Right atrium auricular region (tissue), 2 donors: ENCODE measurements around the gene MYBL2. TPM values are rescaled to one million over a fixed set of nuclear protein-coding genes. Genes with fewer than 3 reads are reported as not detected.

Source experiments
- DNase-seq: peaks from one replicate; pipeline ENCODE4 v3.0.0-alpha.2; 2019; ENCODE audit warnings: low spot score
- H3K27ac ChIP-seq, 2 donors: fragments of 200-600 bp; sonication (generic); 1 replicate in 1 of 2; 2 replicates in 1 of 2; pipeline ENCODE4 v1.5.1; 2016 to 2019
- H3K27me3 ChIP-seq, 2 donors: fragments of 200-600 bp; sonication (generic); one replicate each; pipeline versions ENCODE4 v1.5.1 to v1.6.0; 2017 to 2019
- H3K36me3 ChIP-seq: fragments of 200-600 bp; sonication (generic); one replicate; pipeline ENCODE4 v1.5.1; 2016
- H3K4me1 ChIP-seq, 2 donors: fragments of 200-600 bp; sonication (generic); one replicate each; pipeline versions ENCODE4 v1.5.1 to v1.6.0; 2017 to 2019
- H3K4me3 ChIP-seq, 2 donors: fragments of 200-600 bp; sonication (generic); 1 replicate in 1 of 2; 2 replicates in 1 of 2; pipeline ENCODE4 v1.5.1; 2017 to 2019; ENCODE audit warnings: mild to moderate bottlenecking in 1 of 2, moderate library complexity in 1 of 2
- H3K9me3 ChIP-seq, 2 donors: fragments of 200-600 bp; sonication (generic); one replicate each; pipeline ENCODE4 v1.5.1; 2019
- total RNA-seq, 2 donors: library from RNA; depleted of rRNA; stranded (reverse); fragments of >200 nt; gene quantifications; one replicate each; pipeline ENCODE4 v1.1.0, GENCODE V29; 2016
- TF ChIP-seq, protein P1 (sequence below), 2 donors: fragments of 200-600 bp; sonication (generic); IDR thresholded peaks; one replicate each; pipeline ENCODE4 v1.5.1; 2019; ENCODE audit warnings: antibody characterized with exemption in 2 of 2

Gene MYBL2
- total RNA-seq, 2 donors from 2014 or later, result not detected

DNA sequence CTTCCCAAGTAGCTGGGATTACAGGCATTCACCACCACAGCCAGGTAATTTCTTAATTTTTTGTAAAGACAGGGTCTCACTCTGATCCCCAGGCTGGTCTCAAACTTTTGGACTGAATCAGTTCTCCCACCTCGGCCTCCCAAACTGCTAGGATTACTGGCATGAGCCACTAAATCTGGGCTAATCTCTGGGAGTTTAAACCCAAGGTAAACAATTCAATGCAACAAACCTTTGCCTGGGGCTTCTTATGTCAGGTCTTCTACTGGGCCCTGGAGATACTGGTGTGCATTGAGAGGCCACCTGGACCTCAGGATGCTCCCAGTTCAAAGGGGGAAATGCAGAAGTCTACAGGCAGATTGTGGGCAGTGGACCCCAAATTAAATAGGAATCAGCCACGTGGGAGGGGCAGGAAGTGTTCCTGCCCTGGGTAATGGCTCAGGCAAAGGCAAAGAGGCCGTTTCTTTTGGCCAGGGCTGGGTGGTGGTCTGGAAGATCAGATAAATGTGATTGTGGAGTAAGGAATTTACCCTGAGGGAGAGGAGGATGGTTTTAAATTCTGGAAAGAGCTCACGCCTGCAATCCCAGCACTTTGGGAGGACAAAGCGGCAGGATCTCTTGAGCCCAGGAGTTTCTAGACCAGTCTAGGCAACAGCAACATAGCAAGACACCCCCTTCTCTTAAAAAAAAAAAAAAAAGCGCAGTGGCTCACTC lies 1.3 kb upstream of the MYBL2 start:
- TF ChIP-seq, protein P1, sequence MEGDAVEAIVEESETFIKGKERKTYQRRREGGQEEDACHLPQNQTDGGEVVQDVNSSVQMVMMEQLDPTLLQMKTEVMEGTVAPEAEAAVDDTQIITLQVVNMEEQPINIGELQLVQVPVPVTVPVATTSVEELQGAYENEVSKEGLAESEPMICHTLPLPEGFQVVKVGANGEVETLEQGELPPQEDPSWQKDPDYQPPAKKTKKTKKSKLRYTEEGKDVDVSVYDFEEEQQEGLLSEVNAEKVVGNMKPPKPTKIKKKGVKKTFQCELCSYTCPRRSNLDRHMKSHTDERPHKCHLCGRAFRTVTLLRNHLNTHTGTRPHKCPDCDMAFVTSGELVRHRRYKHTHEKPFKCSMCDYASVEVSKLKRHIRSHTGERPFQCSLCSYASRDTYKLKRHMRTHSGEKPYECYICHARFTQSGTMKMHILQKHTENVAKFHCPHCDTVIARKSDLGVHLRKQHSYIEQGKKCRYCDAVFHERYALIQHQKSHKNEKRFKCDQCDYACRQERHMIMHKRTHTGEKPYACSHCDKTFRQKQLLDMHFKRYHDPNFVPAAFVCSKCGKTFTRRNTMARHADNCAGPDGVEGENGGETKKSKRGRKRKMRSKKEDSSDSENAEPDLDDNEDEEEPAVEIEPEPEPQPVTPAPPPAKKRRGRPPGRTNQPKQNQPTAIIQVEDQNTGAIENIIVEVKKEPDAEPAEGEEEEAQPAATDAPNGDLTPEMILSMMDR (IDR thresholded peaks at IDR 0.05), result no peak
- Histone ChIP-seq H3K4me1 (peaks cover 0 to 15% of the 10 kb centered on the region in 2 donors), H3K4me3 (no peak overlapping the region), H3K9me3 (no peaks in the 10 kb centered on the region), H3K27me3 (peaks cover 8 to 13% of the 10 kb centered on the region in 2 donors), H3K27ac (no peak overlapping the region), H3K36me3 (no peaks in the 10 kb centered on the region)
- DNase-seq, result no peak

DNA sequence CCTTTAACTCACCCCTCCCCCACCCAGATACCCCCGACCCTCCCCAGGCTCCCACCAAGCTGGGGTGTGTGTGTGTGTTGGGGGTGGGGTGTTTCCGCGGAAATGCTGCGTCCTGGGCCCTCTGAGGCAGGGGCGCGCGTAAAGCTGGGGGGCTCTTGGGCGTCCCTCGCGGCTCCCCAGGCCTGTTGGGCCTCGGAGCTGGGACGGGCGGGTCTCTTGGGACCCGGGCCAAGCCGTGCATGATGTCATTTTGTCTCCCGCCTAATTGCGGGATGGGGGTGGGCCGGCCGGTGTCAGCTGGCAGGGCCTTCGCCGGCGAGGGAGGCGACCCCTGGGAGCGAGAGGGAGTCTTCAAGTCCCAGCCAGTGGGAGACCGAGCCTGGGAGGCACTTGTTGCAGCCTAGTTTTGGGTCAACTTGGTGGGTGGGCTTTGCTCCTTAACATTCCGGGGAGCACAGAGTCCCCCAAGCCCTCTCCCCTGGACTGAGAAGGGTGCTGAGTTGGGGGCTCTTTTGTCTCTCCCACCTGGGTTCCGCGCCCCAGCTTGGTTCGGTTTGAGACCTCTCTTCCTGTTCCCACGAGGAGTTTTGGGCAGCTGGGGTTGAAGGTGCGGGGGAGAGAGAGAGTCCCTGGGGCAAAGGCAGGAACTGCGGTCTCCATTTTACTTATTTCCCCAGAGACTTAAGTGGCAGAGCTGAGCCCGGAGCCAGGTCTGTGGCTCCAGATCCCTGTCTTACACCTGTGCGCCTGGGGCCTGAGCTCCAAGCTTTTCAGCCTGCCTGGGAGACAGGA lies 623 bp downstream of the MYBL2 start:
- peaks cover 9 to 13% of the 10 kb centered on the region in 2 donors for H3K27me3 ChIP-seq
- H3K4me3 ChIP-seq, result peak overlapping the region in 1 of 2 donors; percentile 40
- TF ChIP-seq, protein P1 (IDR thresholded peaks at IDR 0.05), result no peak
- H3K4me1 ChIP-seq, result peaks cover 0 to 15% of the 10 kb centered on the region in 2 donors
- no peak overlapping the region for H3K27ac ChIP-seq
- DNase-seq, result no peak
- H3K36me3 ChIP-seq, result no peaks in the 10 kb centered on the region
- no peaks in the 10 kb centered on the region for H3K9me3 ChIP-seq

DNA sequence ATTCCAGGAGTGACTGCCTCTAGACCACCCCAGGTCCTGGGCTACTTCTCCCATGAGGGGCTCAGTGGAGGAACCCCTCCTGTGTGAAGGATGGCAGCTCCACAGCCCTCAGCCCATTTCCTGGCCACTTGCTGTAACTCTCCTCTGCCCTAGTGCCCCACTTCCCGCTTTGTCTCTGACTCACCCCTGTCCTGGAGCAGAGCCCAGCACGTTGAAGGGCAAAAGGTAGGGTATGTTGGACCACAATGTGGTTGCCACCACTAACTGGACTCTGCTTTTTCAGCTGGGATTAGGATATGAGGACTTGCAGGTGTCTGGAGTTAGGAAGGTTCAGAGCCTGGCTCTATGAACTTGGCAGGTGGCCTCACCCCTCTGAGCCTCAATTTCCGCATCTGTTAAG lies 2.4 kb downstream of the MYBL2 start:
- TF ChIP-seq, protein P1 (IDR thresholded peaks at IDR 0.05), result no peak
- no peaks in the 10 kb centered on the region for H3K36me3 ChIP-seq
- peaks cover 9 to 13% of the 10 kb centered on the region in 2 donors for H3K27me3 ChIP-seq
- DNase-seq, result no peak
- no peak overlapping the region for H3K27ac ChIP-seq
- H3K4me3 ChIP-seq, result no peak overlapping the region
- no peaks in the 10 kb centered on the region for H3K9me3 ChIP-seq
- peaks cover 0 to 15% of the 10 kb centered on the region in 2 donors for H3K4me1 ChIP-seq

DNA sequence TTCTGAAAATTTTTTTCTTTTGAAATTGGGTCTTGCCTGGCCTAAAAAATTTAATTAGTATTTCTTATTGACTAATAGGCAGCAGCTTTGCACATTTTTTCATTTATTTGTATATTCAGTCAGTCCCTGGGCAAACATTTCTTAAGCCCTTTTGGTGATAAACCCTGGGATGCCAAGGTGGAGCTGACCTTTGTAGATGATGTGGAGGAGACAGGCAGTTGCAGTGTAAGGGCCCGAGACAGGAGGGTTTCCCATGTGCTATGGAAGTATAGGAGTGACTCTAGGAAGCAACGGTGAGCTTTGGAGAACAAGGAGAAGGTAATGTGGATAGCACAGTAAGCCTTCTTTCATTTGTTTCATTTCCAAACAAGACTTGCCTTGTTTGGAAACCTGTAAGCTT lies 3.5 kb downstream of the MYBL2 start:
- TF ChIP-seq, protein P1 (IDR thresholded peaks at IDR 0.05), result no peak
- no peaks in the 10 kb centered on the region for H3K36me3 ChIP-seq
- peaks cover 9 to 13% of the 10 kb centered on the region in 2 donors for H3K27me3 ChIP-seq
- DNase-seq, result no peak
- H3K27ac ChIP-seq, result no peak overlapping the region
- peaks cover 0 to 15% of the 10 kb centered on the region in 2 donors for H3K4me1 ChIP-seq
- no peak overlapping the region for H3K4me3 ChIP-seq
- no peaks in the 10 kb centered on the region for H3K9me3 ChIP-seq

DNA sequence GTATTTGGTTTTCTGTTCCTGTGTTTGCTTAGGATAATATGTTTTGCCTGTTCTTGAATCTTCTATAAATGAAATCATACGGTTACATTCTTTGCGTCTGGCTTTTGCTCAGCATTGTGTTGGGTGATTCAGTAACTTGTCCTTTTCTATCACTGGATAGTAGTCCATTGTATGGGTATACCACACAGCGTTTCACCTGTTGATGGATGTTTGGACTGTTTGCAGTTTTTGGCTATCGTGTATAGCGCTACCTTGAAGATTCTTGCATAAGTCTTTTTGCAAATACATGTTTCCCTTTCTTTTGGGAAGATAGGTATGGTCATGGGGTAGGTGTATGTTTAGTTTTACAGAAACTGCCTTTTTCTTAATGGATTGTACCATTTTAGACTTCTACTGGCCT lies 9.5 kb downstream of the MYBL2 start:
- Histone ChIP-seq H3K4me3 (no peak overlapping the region), H3K27ac (no peak overlapping the region), H3K9me3 (no peaks in the 10 kb centered on the region), H3K4me1 (no peaks in the 10 kb centered on the region), H3K36me3 (no peaks in the 10 kb centered on the region), H3K27me3 (no peaks in the 10 kb centered on the region)
- DNase-seq, result no peak
- TF ChIP-seq, protein P1 (IDR thresholded peaks at IDR 0.05), result no peak
